ENCODE data around the gene KIR2DL4.
"Not testable (repeated sequence)": the region's sequence is repeated elsewhere in the genome, so short reads cannot be mapped to it uniquely, and the experiment has no call there.

DNA sequence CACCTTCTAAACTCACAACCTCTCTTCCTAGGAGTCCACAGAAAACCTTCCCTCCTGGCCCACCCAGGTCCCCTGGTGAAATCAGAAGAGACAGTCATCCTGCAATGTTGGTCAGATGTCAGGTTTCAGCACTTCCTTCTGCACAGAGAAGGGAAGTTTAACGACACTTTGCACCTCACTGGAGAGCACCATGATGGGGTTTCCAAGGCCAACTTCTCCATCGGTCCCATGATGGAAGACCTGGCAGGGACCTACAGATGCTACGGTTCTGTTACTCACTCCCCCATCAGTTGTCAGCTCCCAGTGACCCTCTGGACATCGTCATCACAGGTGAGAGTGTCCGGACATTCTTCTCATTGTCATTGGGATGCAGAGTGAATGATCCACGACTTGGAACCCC is 44.8 kb upstream of the KIR2DL4 start:
- TF ChIP-seq, protein P1, sequence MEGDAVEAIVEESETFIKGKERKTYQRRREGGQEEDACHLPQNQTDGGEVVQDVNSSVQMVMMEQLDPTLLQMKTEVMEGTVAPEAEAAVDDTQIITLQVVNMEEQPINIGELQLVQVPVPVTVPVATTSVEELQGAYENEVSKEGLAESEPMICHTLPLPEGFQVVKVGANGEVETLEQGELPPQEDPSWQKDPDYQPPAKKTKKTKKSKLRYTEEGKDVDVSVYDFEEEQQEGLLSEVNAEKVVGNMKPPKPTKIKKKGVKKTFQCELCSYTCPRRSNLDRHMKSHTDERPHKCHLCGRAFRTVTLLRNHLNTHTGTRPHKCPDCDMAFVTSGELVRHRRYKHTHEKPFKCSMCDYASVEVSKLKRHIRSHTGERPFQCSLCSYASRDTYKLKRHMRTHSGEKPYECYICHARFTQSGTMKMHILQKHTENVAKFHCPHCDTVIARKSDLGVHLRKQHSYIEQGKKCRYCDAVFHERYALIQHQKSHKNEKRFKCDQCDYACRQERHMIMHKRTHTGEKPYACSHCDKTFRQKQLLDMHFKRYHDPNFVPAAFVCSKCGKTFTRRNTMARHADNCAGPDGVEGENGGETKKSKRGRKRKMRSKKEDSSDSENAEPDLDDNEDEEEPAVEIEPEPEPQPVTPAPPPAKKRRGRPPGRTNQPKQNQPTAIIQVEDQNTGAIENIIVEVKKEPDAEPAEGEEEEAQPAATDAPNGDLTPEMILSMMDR (IDR thresholded peaks at IDR 0.05), result not testable (repeated sequence)
- not testable (repeated sequence) for TF ChIP-seq POLR2AphosphoS5 (IDR thresholded peaks at IDR 0.05)
